Breast epithelium (tissue), 3 donors: ENCODE measurements around the gene SLC28A1.

ENCODE experiments used
- POLR2A ChIP-seq: fragments of 450-650 bp; IDR thresholded peaks from one replicate; pipeline ENCODE4 v1.6.1; 2016; ENCODE audit warnings: antibody characterized with exemption, mild to moderate bottlenecking, moderate library complexity
- POLR2AphosphoS5 ChIP-seq, 3 donors: sonication (generic); formaldehyde crosslinking; IDR thresholded peaks; one replicate each; pipeline ENCODE4 v1.6.1; 2017; ENCODE audit warnings: antibody characterized with exemption in 3 of 3
- TF ChIP-seq, protein P1 (sequence below), 3 donors: fragments of 450-650 bp; IDR thresholded peaks; one replicate each; pipeline ENCODE4 v1.5.1; 2016 to 2017; ENCODE audit warnings: antibody characterized with exemption in 3 of 3, mild to moderate bottlenecking in 3 of 3, moderate library complexity in 3 of 3

DNA sequence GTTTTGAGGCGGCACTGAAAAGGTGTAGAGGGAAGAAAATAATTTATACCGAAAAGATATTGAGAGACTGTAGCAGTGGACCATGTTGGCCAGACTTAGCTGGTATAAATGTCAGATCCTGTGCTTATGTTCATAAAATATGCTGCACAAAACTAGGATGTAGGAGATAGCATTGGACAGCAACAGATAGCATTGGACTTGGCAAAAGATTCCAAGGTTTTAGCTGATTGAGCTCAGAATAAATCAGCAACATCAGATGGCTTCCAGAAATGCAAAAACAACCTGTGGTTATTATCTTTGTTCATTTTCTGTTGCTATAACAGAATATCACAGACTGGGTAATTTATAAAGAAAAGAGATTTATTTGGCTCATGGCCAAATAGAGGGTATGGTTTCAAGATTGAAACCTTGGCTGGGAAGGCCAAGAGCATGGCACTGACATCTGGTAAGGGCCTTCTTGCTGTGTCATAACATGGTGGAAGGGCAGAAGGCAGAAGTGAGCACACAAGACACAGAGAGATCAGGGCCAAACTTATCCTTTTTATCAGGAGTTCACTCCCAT, 34.7 kb downstream of the SLC28A1 start:
- TF ChIP-seq POLR2A (no peak), POLR2AphosphoS5 (IDR thresholded peaks at IDR 0.05) (no peak)
- TF ChIP-seq, protein P1, sequence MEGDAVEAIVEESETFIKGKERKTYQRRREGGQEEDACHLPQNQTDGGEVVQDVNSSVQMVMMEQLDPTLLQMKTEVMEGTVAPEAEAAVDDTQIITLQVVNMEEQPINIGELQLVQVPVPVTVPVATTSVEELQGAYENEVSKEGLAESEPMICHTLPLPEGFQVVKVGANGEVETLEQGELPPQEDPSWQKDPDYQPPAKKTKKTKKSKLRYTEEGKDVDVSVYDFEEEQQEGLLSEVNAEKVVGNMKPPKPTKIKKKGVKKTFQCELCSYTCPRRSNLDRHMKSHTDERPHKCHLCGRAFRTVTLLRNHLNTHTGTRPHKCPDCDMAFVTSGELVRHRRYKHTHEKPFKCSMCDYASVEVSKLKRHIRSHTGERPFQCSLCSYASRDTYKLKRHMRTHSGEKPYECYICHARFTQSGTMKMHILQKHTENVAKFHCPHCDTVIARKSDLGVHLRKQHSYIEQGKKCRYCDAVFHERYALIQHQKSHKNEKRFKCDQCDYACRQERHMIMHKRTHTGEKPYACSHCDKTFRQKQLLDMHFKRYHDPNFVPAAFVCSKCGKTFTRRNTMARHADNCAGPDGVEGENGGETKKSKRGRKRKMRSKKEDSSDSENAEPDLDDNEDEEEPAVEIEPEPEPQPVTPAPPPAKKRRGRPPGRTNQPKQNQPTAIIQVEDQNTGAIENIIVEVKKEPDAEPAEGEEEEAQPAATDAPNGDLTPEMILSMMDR (IDR thresholded peaks at IDR 0.05) = no peak
